ENCODE data around the gene BRMS1L. TPM values are rescaled to one million over a fixed set of nuclear protein-coding genes. Genes with fewer than 3 reads are reported as not detected.
"Not testable (repeated sequence)": the region's sequence is repeated elsewhere in the genome, so short reads cannot be mapped to it uniquely, and the experiment has no call there.

The BRMS1L gene, protein sequence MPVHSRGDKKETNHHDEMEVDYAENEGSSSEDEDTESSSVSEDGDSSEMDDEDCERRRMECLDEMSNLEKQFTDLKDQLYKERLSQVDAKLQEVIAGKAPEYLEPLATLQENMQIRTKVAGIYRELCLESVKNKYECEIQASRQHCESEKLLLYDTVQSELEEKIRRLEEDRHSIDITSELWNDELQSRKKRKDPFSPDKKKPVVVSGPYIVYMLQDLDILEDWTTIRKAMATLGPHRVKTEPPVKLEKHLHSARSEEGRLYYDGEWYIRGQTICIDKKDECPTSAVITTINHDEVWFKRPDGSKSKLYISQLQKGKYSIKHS
- total RNA-seq (2014; rRNA removed; shearing (Covaris generic)), result 5.4 and 7.7 TPM in 2 replicates
- polyA plus RNA-seq (2014; cell fraction: nucleus; rRNA removed), result 11.3 and 18.1 TPM in 2 replicates

GRCh38 chr14:35826218-35826951, at the start of gene BRMS1L:
Gene BRMS1L (plus strand): TSS chr14:35826338. CDS start chr14:35826517, 179 bp downstream.
- peak; percentile 98 for DNase-seq (ENCODE audit: extremely low read depth, low read depth)

DNA sequence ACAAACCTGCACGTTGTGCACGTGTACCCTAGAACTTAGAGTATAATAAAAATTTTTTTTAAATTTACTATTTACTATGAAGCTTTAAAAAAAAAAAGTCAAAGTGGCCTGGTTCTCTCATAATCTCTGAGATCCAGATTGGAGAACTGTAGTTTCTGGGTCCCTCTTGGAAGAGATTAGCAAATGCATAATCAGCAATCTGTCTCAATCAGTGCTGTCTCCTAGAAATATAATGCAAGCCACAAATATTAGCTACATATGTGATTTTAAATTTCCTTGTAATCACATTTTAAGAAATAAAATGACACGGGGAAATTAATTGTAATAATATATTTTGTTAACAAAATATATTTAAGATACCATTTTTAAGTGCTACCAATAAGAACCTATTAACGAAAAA, 49.3 kb upstream of the BRMS1L start:
- DNase-seq (ENCODE audit: extremely low read depth, low read depth), result no peak

DNA sequence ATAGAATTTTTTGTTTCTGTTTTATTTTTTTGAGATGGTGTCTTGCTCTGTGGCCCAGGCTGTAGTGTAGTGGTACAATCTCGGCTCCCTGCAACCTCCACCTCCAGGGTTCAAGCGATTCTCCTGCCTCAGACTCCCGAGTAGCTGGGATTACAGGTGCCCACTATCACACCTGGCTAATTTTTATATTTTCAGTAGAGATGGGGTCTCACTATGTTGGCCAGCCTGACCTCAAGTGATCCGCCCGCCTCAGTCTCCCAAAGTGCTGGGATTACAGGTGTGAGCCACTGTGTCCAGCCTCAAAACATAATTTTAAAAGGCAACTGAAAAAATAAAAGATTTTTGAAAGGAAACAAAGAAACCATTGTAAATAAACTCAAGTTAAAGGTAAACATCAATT, 48.6 kb upstream of the BRMS1L start:
- DNase-seq (ENCODE audit: extremely low read depth, low read depth), result not testable (repeated sequence)

DNA sequence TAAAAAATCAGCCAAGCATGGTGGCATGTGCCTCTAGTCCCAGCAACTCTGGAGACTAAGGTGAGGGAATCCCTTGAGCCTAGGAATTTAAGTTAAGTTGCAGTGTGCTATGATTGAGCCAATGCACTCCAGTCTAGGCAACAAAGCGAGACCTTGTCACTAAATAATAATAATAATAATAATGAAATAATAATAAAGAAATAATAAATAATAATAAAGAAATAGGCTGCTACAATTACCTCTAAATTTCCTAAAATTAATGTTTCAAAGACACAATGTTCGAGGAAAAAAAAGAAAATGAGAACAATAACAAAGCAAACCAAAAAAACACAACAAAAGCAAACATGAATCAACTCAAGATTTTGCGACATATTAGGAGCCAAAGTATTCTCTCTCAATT, 46.8 kb upstream of the BRMS1L start:
- DNase-seq (ENCODE audit: extremely low read depth, low read depth), result no peak

GRCh38 chr14:35783699-35784098, 42.4 kb upstream of the BRMS1L start:
- DNase-seq (ENCODE audit: extremely low read depth, low read depth), result no peak

DNA sequence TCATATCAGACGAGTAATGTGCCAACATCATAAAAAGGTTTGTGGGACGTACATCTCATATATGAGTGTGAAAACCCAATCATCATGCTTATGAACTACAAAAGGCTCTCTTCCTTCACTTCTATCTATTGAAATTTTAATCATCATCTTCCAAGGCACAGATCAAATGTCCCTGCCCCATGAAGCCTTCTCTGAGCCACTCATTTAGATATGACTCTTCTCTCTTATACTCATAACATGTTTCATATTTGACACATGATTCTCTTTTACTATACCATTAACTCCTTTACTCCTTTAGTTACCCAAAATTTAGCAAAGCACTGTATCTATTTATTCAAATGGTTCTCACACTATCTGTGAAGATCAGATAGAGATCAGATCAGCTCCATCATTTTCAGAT, 39.3 kb upstream of the BRMS1L start:
- DNase-seq (ENCODE audit: extremely low read depth, low read depth), result no peak

DNA sequence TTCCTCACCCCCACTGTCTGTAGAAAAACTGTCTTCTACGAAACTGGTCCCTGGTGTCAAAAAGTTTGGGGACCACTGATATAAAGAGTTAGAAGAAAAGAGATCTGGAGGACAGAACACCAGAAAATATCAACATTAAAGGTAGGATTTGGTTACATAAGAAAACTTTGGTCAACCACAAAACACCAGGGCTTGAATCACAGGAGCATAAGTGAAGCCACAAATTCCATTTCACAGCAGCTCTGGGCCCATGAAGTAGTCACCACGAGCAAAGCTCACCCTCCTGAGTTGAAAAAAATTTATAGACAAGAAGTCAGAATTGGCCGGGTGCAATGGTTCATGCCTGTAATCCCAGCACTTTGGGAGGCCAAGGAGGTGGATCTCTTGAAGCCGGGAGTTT, 36.5 kb upstream of the BRMS1L start:
- DNase-seq (ENCODE audit: extremely low read depth, low read depth), result no peak

DNA sequence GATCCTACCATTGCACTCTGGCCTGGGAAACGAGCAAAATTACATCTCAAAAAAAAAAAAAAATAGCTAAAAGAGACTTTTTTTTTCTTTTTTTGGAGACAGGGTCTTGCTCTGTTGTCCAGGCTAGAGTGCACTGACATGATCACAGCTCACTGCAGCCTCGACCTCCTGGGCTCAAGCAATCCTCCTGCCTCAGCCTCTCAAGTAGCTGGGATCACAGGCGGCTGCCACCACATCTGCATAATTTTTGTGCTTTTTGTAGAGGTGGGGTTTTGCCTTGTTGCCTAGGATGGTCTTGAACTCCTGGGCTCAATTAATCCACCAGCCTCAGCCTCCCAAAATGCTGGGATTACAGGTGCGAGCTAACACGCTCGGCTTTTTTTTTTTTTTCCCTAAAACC, 28.3 kb upstream of the BRMS1L start:
- no peak for DNase-seq (ENCODE audit: extremely low read depth, low read depth)

DNA sequence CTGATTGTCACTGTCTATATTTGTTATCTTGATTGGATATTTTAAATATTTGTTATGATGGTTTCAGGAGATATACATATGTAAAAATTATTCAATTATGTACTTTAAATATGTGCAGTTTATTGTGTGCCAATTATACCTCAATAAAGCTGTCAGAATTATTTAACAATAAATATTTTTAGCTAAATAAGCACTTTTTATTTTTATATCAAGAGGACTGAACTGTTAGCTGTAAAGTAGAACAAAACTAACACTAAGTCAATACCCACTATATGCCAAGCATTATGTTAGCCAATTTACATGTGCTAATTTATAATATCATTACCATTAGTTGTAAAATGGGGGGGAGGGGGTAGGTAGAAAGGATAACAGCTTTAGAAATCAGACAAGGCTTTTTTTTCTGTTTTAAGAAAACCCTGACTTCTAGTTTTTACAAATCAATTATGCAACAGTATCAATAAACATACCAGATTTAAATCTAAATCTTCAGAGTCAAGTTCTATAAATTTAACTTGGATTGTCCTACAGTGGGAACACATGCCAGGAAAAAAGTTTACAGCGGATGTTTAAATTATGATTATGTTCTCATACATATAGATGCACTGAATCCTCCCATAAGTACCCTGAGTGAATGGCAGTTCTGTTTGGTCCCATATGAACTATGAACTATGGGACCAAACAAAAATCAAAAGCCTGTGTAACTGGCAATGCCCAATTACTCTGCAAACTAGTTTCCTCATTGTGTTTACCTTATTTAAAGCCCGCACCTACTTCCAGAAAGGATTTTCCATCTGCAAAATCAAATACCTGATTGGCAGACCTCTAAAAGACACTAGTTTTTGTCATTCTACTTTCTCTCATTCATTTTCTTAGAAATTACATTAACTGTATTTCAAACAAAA, 19.9 kb upstream of the BRMS1L start:
- DNase-seq (ENCODE audit: extremely low read depth, low read depth), result no peak

- no peak for DNase-seq (ENCODE audit: extremely low read depth, low read depth)
These were observed 18.8 kb upstream of the BRMS1L start for GRCh38 chr14:35807131-35807961.

- DNase-seq (ENCODE audit: extremely low read depth, low read depth), result no peak
These were observed 18.0 kb upstream of the BRMS1L start for GRCh38 chr14:35808076-35808637.

DNA sequence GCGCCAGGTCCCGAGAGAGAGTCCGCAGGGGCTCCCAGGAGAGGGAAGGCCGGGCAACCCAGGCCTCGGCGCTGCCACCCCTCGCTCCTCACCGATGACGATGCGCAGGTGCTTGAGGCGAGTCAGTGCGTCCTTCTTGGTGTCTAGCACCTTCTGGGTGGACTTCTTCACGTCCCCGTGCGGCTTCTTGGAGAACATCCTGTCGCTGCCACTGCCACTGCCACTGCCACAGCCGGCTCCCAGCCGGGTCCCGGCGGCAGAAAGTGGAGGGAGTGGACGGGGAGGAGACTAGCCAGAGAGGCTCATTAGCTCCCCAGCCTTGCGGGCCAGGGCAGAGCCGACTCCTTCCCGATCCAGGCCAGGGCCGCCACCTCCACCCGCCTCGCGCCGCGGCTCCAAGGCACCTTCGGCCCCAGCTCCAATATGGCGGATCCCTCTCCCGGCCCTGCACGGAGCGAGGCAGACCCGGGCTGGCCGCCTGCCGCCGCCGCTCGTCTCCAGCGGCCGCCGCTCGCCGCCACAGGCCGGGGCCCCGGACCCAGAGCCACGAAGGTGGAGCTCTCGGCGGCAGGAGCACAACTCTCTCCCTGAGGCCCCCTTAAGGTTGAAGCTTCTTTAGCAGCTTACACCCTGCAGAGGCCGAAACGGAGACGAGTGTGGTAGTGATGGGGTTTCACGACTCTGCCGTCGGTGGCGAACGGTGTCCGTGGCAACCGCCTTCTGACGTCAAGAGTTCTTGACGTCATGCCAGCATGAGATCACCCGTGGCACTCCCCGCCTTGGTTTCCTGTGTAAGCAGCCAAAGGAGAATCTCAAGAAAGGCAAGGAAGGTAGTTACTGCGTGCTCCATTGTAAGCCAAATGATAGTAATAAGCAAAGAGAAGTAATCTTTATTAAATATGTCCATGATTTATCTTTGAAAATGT, 17.2 kb upstream of the BRMS1L start, which contains the start of gene RALGAPA1:
RALGAPA1 (minus strand) TSS at position 658 of the 926 bp plus-strand sequence; CDS start at position 198, 460 bp downstream.
- peak; percentile 97 for DNase-seq (ENCODE audit: extremely low read depth, low read depth)

- DNase-seq (ENCODE audit: extremely low read depth, low read depth), result no peak
These were observed 16.5 kb upstream of the BRMS1L start for GRCh38 chr14:35809597-35809996.

DNA sequence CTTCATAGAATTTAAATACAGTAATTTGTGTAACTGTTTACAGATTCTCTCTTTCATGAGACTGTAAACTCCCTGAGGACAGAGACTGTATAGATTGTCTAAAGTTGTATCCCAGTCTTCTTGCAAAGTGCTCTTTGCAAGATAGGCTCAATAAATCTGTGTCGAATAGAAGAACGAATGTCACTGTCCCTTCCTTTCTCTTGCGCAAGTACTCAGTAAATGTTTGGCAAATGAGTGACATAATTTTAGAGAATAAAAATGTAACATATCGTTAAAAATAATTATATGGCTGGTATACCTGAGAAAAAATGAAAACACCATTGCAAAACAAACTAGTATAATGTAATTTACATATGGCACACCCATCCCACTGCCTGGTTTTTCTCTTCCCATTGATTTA, 15.2 kb upstream of the BRMS1L start:
- no peak for DNase-seq (ENCODE audit: extremely low read depth, low read depth)

DNA sequence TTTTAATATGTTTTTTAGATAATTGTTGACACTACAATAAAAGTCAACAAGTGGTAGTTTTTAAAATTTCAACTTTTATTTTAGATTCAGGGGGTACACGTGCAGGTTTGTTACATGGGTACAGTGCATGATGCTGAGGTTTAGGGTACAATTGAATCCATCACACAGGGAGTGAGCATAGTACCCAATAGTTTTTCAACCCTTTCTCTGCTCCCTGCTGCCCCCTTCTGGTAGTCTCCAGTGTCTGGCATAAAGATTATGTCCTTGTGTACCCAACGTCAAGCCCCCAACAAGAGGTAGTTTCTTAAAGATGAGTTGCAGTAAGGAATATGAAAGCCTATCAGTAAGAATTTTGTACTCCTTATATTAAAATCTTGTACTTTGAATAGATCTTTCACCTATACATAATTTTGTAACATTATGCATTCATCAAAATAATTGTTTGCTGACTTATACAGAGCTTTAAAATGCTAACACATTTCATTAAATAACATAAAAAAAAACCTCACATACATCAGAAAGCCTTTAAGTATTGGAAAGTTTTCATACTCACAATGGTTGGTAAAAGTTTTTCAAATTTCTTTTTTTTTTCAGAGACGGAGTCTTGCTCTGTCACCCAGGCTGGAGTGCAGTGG, 11.7 kb upstream of the BRMS1L start:
- peak; percentile 79 for DNase-seq (ENCODE audit: extremely low read depth, low read depth)

DNA sequence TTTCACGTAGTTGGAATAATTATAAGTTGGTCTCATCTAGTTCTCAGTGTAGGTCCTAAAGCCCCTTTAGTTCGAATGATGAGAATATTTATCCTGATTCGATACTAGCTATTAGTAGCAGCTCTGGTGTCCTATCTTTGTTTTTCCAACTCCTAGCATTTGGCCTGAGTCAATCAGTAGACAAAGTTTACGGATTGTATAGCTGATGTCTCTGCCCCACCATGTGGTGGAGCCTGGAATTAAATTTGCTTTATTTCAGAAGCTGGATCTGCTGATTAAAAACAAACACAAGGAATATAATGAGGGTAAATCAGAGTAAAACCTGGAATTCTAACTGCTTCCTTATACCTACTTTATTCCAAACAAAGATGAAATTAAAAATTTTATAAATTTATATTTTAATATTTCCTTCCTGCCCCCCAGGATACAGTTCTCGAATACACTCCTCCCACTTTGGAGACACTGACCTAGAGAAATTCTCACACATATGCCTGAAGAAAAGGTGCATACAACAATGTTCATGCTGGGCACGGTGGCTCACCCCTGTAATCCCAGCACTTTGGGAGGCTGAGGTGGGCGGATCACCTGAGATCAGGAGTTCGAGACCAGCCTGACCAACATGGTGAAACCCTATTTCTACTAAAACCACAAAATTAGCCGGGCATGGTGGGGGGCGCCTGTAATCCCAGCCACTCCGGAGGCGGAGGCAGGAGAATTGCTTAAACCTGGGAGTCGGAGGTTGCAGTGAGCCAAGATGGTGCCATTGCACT, 7.6 kb upstream of the BRMS1L start:
- peak; percentile 34 for DNase-seq (ENCODE audit: extremely low read depth, low read depth)
